ENCODE results near the gene NBL1.
A peak's percentile ranks its signal among the peaks of the same experiment; 100 is the strongest.

NBL1 gene

GRCh38 chr1:19643602-19644394 is at the start of gene NBL1:
Gene NBL1 (plus strand): TSS chr1:19644311. CDS start chr1:19655031, 10,720 bp downstream.
- TF ChIP-seq JUND (IDR thresholded peaks at IDR 0.05; ENCODE audit: low read depth): no peak
- in situ Hi-C loops (cut with HindIII; ENCODE audit: low pct_unique_long_range_greater_than_20kb, low sequenced_read_pairs): no loop called here
- DNase-seq (ENCODE audit: low read depth in 1 of 2, low spot score in 1 of 2): peak; percentile 69 to 82

DNA sequence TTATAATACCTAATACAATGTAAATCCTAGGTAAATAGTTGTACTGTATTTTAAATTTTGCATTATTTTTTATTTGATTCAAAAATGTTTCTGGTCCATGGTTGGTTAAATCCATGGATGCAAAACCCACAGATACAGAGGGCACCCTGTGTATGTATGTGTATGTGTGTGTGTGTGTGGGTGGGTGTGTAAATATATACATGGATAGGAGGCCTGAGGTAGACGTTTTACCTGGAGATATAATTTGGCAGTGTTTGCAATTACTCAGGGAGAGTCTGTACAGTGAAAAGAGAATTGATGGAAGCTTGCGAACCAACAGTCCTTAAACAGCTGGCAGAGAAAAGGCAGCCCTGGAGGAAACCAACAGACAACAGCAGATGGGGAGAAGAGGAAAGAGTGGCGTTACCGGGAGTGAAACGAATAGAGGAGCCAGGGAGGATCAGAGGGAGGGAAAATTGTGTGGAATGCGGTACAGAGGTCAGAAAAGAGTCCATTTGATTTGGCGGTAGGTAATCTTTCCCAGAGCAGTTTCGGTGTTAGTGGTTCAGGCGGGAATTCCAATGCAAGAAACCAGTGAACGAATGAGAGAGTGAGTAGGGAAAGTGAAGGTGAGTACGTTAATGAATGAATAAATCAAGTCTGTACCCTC is 47.9 kb upstream of the NBL1 start:
- in situ Hi-C loops (cut with HindIII; ENCODE audit: low pct_unique_long_range_greater_than_20kb, low sequenced_read_pairs): no loop called here
- no peak for DNase-seq (ENCODE audit: low read depth in 1 of 2, low spot score in 1 of 2)
- no peak for TF ChIP-seq JUND (IDR thresholded peaks at IDR 0.05; ENCODE audit: low read depth)

GRCh38 chr1:19596714-19597495 is 47.2 kb upstream of the NBL1 start:
- no peak for TF ChIP-seq JUND (IDR thresholded peaks at IDR 0.05; ENCODE audit: low read depth)
- in situ Hi-C loops (cut with HindIII; ENCODE audit: low pct_unique_long_range_greater_than_20kb, low sequenced_read_pairs): no loop called here
- peak; percentile 81 to 99 for DNase-seq (ENCODE audit: low read depth in 1 of 2, low spot score in 1 of 2)

DNA sequence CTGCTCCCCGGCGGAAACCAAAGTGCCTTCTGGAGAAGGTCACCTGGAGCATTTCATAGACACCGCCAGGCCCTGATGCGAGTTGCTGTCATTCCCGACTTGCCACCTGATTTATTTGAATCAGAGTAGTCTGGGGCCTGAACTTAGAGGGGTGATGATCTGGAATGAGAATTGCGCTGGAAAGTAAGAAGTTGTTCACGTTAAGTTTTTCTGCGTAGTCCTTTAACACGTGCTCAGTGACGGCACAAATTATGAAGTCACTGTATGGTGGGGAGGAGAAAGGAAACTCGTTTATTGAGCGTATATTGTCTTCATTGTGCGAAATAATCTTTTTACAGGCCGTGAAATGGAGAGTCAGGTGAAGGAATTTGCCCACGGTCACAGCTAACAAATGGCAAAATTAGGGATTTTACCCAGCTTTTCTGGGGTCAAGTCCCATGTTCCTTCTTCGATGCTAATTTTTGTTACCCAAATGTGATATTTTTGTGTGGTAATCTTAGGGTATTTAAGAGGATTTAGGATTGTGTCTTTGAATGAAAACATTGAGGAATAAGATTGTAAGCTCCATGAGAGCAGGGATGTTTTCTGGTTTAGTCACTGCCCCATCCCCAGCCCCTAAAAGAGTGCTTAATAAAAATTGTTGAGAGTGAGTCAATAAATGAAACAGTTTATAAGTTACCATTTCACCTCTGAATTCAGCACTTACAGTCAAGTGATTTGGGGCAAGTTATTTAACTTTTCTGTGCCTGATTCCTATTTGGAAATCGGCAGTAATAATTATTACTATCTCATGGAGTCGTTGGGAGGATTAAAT is 46.4 kb upstream of the NBL1 start:
- TF ChIP-seq JUND (IDR thresholded peaks at IDR 0.05; ENCODE audit: low read depth): no peak
- in situ Hi-C loops (cut with HindIII; ENCODE audit: low pct_unique_long_range_greater_than_20kb, low sequenced_read_pairs): no loop called here
- DNase-seq (ENCODE audit: low read depth in 1 of 2, low spot score in 1 of 2): peak in 1 of 2 experiments; percentile 39

DNA sequence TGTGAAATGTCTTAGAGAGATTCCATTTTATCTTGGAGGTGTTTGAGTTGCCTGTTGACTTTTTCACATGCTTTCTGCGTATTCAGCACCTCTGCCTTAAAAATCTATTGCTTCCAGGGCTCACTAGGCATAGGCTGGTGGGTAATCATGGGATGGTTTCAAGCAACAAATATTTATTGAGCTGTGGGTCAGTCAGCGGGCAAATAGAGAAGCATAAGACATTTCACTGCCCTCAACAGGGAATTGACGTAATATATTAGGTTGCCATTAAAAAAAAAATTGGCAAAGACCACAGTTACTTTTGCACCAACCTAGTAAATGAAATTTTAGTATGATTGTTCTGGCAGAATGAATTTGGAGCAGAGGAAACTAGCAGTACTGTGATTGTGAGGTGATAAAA is 44.3 kb upstream of the NBL1 start:
- in situ Hi-C loops (cut with HindIII; ENCODE audit: low pct_unique_long_range_greater_than_20kb, low sequenced_read_pairs): no loop called here
- no peak for DNase-seq (ENCODE audit: low read depth in 1 of 2, low spot score in 1 of 2)

DNA sequence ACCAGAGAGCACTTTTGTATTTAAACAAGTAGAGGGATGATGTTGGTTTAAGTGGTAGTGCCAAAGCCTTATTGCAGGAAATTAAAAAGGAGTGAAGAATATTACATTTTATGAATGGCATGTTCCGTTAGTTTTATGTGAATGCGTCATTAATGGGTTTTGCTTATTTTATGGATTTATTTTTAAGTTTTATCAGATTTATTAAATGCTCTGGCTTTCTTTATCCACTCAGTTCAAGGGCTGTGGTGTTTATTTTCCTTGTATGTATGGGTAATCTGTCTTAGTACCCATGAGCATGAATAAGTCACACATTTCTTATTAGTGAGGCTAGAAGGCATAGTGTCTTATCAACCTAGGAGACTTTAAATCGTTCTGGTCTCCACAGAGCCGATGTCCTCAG is 41.6 kb upstream of the NBL1 start:
- no peak for DNase-seq (ENCODE audit: low read depth in 1 of 2, low spot score in 1 of 2)
- in situ Hi-C loops (cut with HindIII; ENCODE audit: low pct_unique_long_range_greater_than_20kb, low sequenced_read_pairs): no loop called here

More for the DNA sequence above, 44.3 kb upstream of the NBL1 start:
- TF ChIP-seq JUND (IDR thresholded peaks at IDR 0.05; ENCODE audit: low read depth): no peak

GRCh38 chr1:19605967-19606366 is 38.1 kb upstream of the NBL1 start:
- in situ Hi-C loops (cut with HindIII; ENCODE audit: low pct_unique_long_range_greater_than_20kb, low sequenced_read_pairs): no loop called here
- TF ChIP-seq JUND (IDR thresholded peaks at IDR 0.05; ENCODE audit: low read depth): no peak
- peak in 1 of 2 experiments; percentile 32 for DNase-seq (ENCODE audit: low read depth in 1 of 2, low spot score in 1 of 2)

More for the DNA sequence above, 41.6 kb upstream of the NBL1 start:
- TF ChIP-seq JUND (IDR thresholded peaks at IDR 0.05; ENCODE audit: low read depth): no peak

DNA sequence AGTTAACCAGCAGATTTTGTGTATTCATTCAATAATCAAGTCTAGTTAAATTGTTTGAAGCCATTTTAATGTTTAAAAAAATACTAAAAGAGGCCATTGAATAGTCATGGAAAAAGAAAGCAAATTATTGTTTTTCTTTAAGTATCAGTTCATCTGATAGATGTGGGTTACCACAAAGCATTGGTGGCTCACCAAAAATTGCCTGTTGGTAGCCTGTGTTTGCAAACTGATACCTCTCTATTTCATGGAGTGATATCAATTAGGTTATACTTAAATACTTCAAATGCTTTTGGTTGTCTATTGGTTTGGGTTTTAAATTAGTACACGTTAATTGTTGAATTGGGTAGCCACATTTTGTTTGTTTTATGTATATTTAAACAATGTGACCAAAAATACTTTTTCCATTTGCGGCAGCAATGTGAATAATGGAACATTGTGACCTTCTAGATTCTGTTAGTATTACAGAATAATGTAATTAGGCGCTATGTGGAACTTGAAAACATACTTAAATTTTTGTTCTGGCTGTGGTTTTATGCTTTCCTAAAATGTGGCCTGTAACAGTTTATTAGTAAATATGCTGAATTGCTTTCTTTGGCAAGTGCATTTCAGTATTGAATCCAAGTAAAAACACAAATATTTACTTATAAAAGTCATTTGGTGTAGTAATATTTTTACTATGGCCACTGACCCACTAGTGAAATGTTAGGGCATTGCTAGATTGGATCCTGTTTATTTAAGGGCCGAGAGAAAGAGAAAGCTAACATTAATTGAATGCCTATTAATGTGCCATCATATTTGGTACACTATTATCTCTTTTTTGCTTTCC is 37.1 kb upstream of the NBL1 start:
- no peak for DNase-seq (ENCODE audit: low read depth in 1 of 2, low spot score in 1 of 2)
- in situ Hi-C loops (cut with HindIII; ENCODE audit: low pct_unique_long_range_greater_than_20kb, low sequenced_read_pairs): no loop called here
- no peak for TF ChIP-seq JUND (IDR thresholded peaks at IDR 0.05; ENCODE audit: low read depth)

DNA sequence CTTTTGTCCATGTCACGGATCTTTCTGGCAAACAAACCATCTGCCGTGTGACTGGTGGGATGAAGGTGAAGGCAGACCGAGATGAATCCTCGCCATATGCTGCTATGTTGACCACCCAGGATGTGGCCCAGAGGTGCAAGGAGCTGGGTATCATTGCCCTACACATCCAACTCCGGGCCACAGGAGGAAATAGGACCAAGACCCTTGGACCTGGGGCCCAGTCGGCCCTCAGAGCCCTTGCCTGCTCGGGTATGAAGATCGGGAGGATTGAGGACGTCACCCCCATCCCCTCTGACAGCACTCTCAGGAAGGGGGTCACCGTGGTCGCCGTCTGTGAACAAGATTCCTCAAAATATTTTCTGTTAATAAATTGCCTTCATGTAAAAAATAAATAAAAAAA is 35.9 kb upstream of the NBL1 start:
- no peak for TF ChIP-seq JUND (IDR thresholded peaks at IDR 0.05; ENCODE audit: low read depth)
- DNase-seq (ENCODE audit: low read depth in 1 of 2, low spot score in 1 of 2): no peak
- in situ Hi-C loops (cut with HindIII; ENCODE audit: low pct_unique_long_range_greater_than_20kb, low sequenced_read_pairs): no loop called here

- no peak for TF ChIP-seq JUND (IDR thresholded peaks at IDR 0.05; ENCODE audit: low read depth)
- DNase-seq (ENCODE audit: low read depth in 1 of 2, low spot score in 1 of 2): no peak
- in situ Hi-C loops (cut with HindIII; ENCODE audit: low pct_unique_long_range_greater_than_20kb, low sequenced_read_pairs): no loop called here
Observed at GRCh38 chr1:19610282-19610981, 33.7 kb upstream of the NBL1 start.

DNA sequence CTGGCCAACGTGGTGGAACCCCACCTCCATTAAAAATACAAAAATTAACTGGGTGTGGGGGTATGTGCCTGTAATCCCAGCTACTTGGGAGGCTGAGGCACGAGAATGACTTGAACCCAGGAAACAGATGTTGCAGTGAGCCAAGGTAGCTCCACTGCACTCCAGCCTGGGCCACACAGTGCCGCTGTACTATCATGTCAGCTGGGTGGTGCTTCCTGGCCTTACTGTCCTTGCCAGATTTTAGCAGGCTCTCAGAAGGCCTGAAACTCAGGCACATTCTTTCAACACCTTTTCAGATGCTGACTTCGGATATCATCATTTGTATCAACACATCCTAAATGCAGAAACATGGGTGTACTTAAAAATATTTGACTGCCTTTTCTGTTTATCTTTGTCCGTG is 31.6 kb upstream of the NBL1 start:
- DNase-seq (ENCODE audit: low read depth in 1 of 2, low spot score in 1 of 2): no peak
- in situ Hi-C loops (cut with HindIII; ENCODE audit: low pct_unique_long_range_greater_than_20kb, low sequenced_read_pairs): no loop called here
- no peak for TF ChIP-seq JUND (IDR thresholded peaks at IDR 0.05; ENCODE audit: low read depth)

Measured in T47D (cell line).